Umbilical cord (tissue), 2 donors: ENCODE measurements around the gene MET. TPM values are rescaled to one million over a fixed set of nuclear protein-coding genes. Genes with fewer than 3 reads are reported as not detected.

Experiments
- DNase-seq: peaks from one replicate; pipeline ENCODE4 v3.0.0-alpha.2; 2015; ENCODE audit warnings: low spot score
- total RNA-seq: library from RNA; depleted of rRNA; stranded (reverse); fragments of >200 nt; gene quantifications from one replicate; pipeline ENCODE4 v1.2.3, GENCODE V29; 2014; ENCODE audit warnings: low replicate concordance; ENCODE audit not compliant: insufficient read depth

MET gene
- total RNA-seq, 1 donor from 2014 or later = 23.1 TPM

- no peak for DNase-seq
Measured at GRCh38 chr7:116782177-116782711, 110.2 kb downstream of the MET start.

DNA sequence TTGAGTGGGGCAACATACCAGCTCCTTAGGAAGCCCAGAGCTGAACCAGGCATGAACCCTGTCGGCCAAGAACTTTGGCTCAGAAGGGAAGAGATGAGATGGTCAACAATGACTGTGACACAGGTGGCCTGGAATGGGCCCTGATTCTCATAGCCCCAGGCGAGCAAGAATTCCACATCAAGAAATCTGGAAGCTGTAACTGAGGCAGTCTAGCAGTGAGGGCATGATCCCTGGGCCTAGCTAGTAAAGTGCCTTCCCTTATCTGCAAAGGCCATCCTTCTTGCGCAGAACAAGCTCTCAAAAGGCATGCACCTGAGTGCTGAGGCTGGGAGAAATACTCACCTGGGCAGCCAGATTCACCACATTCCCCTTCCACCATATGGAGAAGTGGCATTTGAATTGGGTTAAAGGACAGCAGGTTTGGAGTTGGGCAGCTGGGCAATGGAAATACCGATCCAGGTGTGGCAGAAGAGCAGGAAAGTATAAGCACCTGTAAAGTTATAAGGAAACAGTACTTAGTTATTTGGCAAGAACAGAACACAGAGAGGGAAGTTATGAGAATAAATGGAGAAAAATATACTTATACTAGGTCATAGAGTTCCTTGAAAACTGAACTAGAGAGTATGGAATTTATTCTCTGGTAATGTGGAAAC, 111.8 kb downstream of the MET start:
- DNase-seq = no peak

DNA sequence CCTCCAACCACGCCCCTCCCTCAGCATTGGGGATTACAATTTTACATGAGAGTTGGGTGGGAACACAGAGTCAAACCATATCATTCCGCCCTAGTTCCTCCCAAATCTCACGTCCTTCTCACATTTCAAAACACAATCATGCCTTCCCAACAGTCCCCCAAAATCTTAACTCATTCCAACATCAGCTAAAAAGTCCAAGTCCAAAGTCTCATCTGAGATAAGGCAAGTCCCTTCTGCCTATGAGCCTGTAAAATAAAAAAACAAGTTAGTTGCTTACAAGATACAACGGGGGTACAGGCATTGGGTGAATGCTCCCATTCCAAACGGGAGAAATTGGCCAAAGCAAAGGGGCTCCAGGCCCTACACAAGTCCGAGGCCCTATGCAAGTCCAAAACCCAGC, 112.7 kb downstream of the MET start:
- no peak for DNase-seq

DNA sequence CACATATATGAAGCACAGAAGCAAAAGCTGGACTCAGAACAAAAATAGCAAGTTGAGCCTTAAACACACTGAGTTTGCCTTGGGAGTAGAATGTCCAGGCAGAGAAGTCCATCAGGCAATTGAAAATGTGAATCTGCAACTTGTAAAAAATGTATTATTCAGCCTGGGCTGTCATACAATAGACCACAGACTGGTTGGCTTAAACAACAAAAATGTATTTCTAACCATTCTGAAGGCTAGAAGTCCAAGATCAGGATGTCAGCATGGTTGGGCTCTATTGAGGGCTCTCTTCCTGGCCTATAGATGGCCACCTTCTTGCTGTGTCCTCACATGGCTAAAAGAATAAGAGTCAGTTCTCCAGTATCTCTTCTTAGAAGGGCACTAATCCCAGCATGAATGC, 113.8 kb downstream of the MET start:
- no peak for DNase-seq

- DNase-seq = no peak
Measured at GRCh38 chr7:116786791-116787443, 114.9 kb downstream of the MET start.

DNA sequence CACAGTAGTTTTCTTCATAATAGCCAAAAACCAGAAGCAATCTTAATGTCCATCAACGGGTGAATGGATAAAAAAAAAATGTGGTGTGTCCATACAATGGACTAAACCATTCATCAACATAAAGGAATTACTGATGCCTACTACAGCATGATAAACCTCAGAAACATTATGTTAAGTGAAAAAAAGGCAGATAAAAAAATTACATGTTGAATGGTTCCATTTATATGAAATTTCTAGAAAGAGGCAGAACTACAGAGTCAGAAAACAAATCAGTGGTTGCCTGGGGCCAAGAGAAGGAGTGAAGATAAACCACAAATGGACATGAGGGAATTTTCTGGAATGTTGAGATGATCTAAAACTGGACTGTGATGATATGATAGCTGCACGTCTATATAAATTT, 115.9 kb downstream of the MET start:
- DNase-seq = no peak

GRCh38 chr7:116788572-116789197, 116.7 kb downstream of the MET start:
- no peak for DNase-seq

DNA sequence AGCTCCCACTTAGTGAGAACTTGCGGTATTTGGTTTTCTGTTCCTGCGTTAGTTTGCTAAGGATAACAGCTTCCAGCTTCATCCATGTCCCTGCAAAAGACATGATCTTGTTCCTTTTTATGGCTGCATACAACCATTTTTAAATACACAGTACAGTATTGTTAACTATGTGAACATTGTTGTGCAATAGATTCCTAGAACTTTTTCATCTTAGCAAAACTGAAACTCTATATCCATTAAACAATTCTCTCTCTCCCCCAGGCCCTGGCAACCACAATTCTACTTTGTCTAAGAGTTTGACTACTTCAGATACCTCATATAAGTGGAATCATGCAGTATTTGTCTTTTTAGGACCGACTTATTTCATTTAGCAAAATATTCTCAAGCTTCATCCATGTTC, 118.0 kb downstream of the MET start:
- DNase-seq = no peak

DNA sequence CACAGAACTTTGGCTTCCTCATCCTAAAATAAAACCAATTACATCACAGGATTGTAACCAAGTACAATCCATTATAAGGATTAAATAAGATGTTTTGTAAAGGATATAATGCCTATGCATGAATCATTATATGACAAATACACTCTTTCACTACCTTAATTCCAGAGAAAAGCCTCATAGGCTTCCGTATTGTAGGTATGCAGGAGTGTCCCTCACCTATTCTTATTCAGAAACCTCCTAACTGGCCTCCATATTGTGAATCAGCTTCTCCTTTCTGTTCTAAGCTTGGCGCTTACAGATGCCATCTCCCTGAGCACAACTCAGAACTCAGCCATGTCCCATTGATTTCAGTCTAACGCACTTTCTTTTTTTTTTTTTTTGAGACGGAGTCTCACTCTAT, 120.8 kb downstream of the MET start:
- DNase-seq = no peak

DNA sequence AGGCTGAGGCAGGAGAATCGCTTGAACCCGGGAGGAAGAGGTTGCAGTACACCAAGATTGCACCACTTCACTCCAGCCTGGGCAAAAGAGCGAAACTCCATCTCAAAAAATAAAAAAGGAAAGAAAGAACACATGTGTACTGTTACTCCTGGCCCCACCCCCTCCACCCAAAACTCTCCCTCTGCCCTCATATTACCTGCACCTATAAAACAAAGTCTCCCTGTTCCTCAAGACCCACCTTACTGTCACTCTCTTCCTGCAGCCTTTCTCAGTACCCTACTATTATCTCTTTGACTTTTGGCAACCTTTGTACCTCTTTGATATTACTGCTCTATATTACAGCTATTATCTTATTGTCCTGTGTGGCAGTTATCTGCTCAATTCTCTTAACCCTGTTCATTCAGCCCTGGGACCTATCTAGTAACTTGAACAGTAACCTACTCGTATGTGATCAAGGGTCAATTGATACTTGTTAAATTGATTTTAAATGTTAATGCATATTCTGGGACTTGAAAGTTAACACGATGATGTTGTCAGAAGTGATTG, 121.9 kb downstream of the MET start:
- no peak for DNase-seq

- DNase-seq = no peak
Measured at GRCh38 chr7:116796471-116796870, 124.5 kb downstream of the MET start.

DNA sequence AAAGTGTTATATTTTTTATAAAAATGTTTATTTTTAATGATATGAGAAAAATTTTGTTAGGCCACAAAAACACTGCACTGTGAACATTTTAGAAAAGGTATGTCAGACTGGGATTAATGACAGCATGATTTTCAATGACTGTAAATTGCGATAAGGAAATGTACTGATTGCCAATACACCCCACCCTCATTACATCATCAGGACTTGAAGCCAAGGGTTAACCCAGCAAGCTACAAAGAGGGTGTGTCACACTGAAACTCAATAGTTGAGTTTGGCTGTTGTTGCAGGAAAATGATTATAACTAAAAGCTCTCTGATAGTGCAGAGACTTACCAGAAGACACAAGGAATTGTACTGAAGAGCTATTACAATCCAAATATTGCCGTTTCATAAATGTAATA, 125.6 kb downstream of the MET start:
- peak; percentile 50 for DNase-seq

GRCh38 chr7:116798232-116798631, 126.2 kb downstream of the MET start:
- DNase-seq = no peak

DNA sequence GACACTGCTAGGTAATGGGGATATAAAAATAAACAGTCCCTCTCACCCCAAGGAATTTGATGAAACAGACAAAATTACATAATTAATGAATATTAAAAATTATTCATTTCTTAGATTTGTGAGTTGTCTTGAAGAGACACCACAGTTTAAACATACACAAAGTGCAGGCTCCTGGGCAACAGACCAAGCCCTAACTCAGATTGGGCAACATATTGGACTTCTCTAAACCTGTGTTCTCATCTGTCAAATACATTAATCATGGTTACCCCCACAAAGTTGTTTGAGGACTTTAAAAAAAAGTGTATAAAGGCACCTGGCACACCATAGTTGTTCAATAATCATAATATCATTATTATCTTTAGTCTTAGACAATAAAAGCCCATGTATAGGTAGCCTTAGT, 127.9 kb downstream of the MET start:
- no peak for DNase-seq

DNA sequence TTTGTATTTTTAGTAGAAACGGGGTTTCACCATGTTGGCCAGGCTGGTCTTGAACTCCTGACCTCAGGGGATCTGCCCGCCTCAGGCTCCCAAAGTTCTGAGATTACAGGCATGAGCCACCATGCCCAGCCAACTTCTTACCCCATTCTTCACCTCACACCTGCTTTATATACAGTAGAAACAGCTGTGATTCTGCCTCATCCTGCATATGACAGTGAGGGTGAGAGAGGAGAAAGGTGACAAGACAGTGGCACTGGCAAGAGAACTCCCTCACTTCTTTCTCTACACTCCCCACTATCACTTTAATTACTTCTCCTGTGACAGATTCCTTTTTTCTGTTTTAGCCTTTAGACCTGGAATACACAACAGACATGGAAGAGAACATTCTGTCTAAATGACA, 128.6 kb downstream of the MET start:
- DNase-seq = no peak

DNA sequence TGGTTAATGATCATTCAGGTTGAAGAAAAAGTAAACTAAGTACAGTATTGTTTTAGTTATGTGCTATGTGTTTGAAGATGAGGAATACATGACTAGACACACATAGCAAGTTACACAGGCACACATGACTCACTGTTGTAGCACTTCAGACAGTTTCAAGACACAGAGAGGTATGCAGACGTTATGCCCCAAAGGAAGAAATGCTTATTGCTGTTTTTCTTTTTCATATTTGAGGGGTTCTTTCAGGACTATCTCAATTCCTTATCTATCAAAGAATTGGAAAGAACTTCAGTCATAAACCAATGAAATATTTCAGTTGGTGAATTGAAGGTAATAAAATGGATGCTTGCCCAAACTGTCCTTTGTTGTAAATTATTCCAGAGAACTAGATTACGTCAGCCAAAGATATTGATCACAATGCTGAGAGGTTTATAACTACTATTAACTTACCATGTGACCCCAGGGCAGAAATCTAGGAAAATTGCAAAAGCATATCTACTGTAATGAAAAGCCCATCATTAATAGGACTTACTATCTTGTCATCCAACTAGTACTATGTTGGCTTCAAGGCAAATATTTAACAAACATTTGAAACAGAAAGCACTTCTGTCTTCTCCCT, 129.2 kb downstream of the MET start:
- DNase-seq = peak; percentile 82

GRCh38 chr7:116802144-116802745, 130.2 kb downstream of the MET start:
- peak; percentile 80 for DNase-seq

- peak; percentile 65 for DNase-seq
Measured at GRCh38 chr7:116802746-116803152, 130.8 kb downstream of the MET start.

DNA sequence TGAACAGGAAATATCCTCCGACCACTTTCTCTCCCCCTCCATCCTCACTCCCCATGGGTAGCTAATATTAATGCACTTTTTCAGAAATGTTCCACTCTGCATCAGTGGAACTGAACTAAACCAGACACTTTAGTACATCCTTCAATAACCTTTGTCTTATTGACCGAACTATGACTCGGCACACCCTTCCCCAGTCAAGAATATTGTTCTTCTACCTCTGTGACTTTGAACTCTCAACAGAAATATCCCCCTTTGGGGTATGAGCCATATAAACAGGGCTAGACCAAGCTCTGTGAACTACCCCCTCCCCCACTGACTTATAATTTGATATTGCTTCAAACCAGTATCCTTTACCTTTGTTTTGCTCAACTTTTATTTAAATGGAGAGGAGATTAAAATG, 132.5 kb downstream of the MET start:
- no peak for DNase-seq

DNA sequence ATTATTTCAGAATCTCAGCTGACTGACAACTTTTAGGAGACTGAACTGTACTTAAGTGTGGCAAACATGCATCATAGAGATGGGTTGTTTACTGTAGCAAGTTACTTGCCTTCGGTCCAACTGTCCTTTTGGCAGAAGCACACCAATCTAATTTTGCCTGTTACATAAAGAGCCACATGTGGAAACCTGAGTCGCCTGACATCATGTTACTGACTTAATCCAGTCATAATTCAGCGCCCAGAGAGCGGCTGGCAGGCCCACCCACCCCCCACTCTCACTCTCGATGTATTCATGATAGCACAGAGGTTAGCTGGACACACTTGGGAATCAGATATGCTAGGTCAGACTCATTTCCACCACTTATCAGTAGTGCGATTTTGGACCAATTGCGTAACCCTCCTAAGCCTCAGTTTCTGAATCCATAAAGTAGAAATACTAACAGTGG, 133.1 kb downstream of the MET start:
- DNase-seq = peak; percentile 73

DNA sequence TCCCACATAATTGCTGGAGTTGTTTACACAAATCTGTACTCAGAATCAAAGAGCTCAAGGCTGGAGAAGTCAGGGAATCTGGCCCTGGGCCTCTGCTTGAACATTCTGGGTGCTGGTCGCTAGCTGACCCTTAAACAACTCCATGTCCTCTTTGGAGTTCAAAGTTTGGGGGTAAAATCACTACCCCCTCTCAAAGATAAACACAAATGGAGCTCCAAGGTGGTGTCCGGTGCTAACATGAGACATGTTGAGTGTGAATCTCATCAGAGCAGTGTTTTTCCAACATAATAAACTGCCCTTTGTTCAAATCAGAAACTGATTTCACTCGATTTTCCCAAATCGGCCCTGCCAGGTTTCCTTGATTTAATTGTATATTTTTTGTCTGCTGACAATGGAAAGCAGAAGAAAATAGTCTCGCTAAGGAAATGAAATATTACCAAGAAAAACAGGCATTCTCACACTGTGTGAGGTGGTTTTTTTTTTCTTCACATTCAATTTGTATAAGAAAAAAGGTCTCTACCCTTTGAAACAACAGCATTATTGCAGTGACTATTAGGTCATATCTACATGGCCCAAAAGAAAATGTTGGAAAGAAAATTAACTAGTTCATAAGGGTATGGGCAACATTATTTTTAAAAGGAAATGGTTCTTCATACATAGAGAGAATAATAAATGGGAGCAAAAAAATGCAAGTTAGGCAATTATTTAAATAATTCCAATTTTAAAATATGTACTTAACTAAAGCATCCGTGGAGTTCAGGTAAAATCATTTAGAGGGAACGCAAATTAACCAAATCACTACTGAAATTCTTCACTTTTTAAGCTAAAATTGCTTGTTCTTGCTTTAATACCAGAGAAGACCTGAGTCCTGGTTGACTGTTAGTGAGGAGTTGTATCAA, 134.3 kb downstream of the MET start:
- DNase-seq = no peak
